Fibroblast of lung (primary cell): ENCODE measurements around the gene CR1.

Source experiments
- CTCF ChIP-seq, 2 donors: IDR thresholded peaks in 1 of 2; conservative IDR thresholded peaks in 1 of 2; 1 replicate in 1 of 2; 2 replicates in 1 of 2; pipeline ENCODE4 v1.5.1; 2011 to 2012; ENCODE audit warnings: low read length in 2 of 2, control low read depth in 1 of 2, inconsistent platforms in 1 of 2, low read depth in 1 of 2, mild to moderate bottlenecking in 1 of 2
- EZH2 ChIP-seq: IDR thresholded peaks from 2 replicates; pipeline ENCODE4 v1.5.1; 2012; ENCODE audit warnings: low read length, control low read depth, mild to moderate bottlenecking; ENCODE audit errors: missing control alignments

- TF ChIP-seq CTCF (conservative IDR thresholded peaks at IDR 0.05 in 1 of 2, IDR thresholded peaks at IDR 0.05 in 1 of 2; ENCODE audit: low read depth in 1 of 2, low read length in 2 of 2) (no peak), EZH2 (no peak)
Observed at GRCh38 chr1:207666342-207666741, 170.4 kb downstream of the CR1 start.
